ENCODE results near the gene CCDC134.

Gene CCDC134

GRCh38 chr22:41805639-41806038 is 5.2 kb downstream of the CCDC134 start:
- no peak for TF ChIP-seq CTCF (IDR thresholded peaks at IDR 0.05; ENCODE audit: low read depth, low read length)
- no peak overlapping the region for H3K4me3 ChIP-seq (ENCODE audit: low read depth, low read length)

GRCh38 chr22:41808400-41808799 is 7.9 kb downstream of the CCDC134 start:
- H3K4me3 ChIP-seq (ENCODE audit: low read depth, low read length) = no peak overlapping the region
- TF ChIP-seq CTCF (IDR thresholded peaks at IDR 0.05; ENCODE audit: low read depth, low read length) = no peak

GRCh38 chr22:41810022-41810421 is 9.5 kb downstream of the CCDC134 start:
- no peak overlapping the region for H3K4me3 ChIP-seq (ENCODE audit: low read depth, low read length)
- TF ChIP-seq CTCF (IDR thresholded peaks at IDR 0.05; ENCODE audit: low read depth, low read length) = no peak

GRCh38 chr22:41812805-41813545 is 12.5 kb downstream of the CCDC134 start:
- no peak for TF ChIP-seq CTCF (IDR thresholded peaks at IDR 0.05; ENCODE audit: low read depth, low read length)
- no peak overlapping the region for H3K4me3 ChIP-seq (ENCODE audit: low read depth, low read length)

- TF ChIP-seq CTCF (IDR thresholded peaks at IDR 0.05; ENCODE audit: low read depth, low read length) = no peak
- no peak overlapping the region for H3K4me3 ChIP-seq (ENCODE audit: low read depth, low read length)
Observed at GRCh38 chr22:41813726-41814410, 13.4 kb downstream of the CCDC134 start.

GRCh38 chr22:41815716-41816115 is 15.2 kb downstream of the CCDC134 start:
- TF ChIP-seq CTCF (IDR thresholded peaks at IDR 0.05; ENCODE audit: low read depth, low read length) = no peak

GRCh38 chr22:41816241-41816640 is 15.8 kb downstream of the CCDC134 start:
- H3K4me3 ChIP-seq (ENCODE audit: low read depth, low read length) = no peak overlapping the region
- no peak for TF ChIP-seq CTCF (IDR thresholded peaks at IDR 0.05; ENCODE audit: low read depth, low read length)

More at GRCh38 chr22:41815716-41816115, 15.2 kb downstream of the CCDC134 start:
- H3K4me3 ChIP-seq (ENCODE audit: low read depth, low read length) = no peak overlapping the region
